Endodermal cell (in vitro differentiated cells): ENCODE measurements around the gene CERKL. TPM values are rescaled to one million over a fixed set of nuclear protein-coding genes. Genes with fewer than 3 reads are reported as not detected.

Experiments
- DNase-seq: peaks from one replicate; pipeline ENCODE4 v3.0.0-alpha.2; 2017
- H3K27ac ChIP-seq: 2 replicates; pipeline ENCODE4 v1.5.1; 2013; ENCODE audit warnings: mild to moderate bottlenecking, low read depth, low read length, moderate library complexity
- H3K27me3 ChIP-seq: 2 replicates; pipeline ENCODE4 v1.6.1; 2013; ENCODE audit warnings: mild to moderate bottlenecking, low read length, moderate library complexity; ENCODE audit not compliant: insufficient read depth, control insufficient read depth, poor library complexity, severe bottlenecking
- H3K36me3 ChIP-seq: 2 replicates; pipeline ENCODE4 v1.7.0; 2013; ENCODE audit warnings: mild to moderate bottlenecking, low read length, moderate library complexity; ENCODE audit not compliant: control insufficient read depth, insufficient read depth
- H3K4me1 ChIP-seq: one replicate; pipeline ENCODE4 v1.7.0; 2013; ENCODE audit warnings: low read length; ENCODE audit not compliant: control insufficient read depth, insufficient read depth
- H3K4me3 ChIP-seq: 2 replicates; pipeline ENCODE4 v1.5.1; 2013; ENCODE audit warnings: mild to moderate bottlenecking, low read length, moderate library complexity
- H3K9ac ChIP-seq: 2 replicates; pipeline ENCODE4 v1.6.1; 2013; ENCODE audit warnings: mild to moderate bottlenecking, low read length, moderate library complexity; ENCODE audit not compliant: poor library complexity, severe bottlenecking; ENCODE audit errors: extremely low read depth
- H3K9me3 ChIP-seq: 2 replicates; pipeline ENCODE4 v1.6.1; 2013; ENCODE audit warnings: mild to moderate bottlenecking, low read length, moderate library complexity; ENCODE audit not compliant: control insufficient read depth
- H3K27ac Mint-ChIP-seq: 2 replicates; pipeline ENCODE4 v1.8.0; 2020; ENCODE audit warnings: mixed read lengths
- H3K27me3 Mint-ChIP-seq: 2 replicates; pipeline ENCODE4 v1.8.0; 2021; ENCODE audit warnings: mild to moderate bottlenecking, mixed read lengths; ENCODE audit not compliant: insufficient read depth
- H3K36me3 Mint-ChIP-seq: 2 replicates; pipeline ENCODE4 v1.8.0; 2020; ENCODE audit warnings: low read depth, mixed read lengths
- H3K4me1 Mint-ChIP-seq: 2 replicates; pipeline ENCODE4 v1.8.0; 2020; ENCODE audit warnings: mixed read lengths
- H3K4me3 Mint-ChIP-seq: 2 replicates; pipeline ENCODE4 v1.8.0; 2020; ENCODE audit warnings: mild to moderate bottlenecking, moderate library complexity, mixed read lengths
- H3K9me3 Mint-ChIP-seq: 2 replicates; pipeline ENCODE4 v1.8.0; 2020; ENCODE audit warnings: mild to moderate bottlenecking, mixed read lengths
- WGBS, 2 experiments: methylation state at CpG; one replicate each; pipeline versions ENCODE4 v1.1.5 to v1.1.7; 2013; ENCODE audit warnings: missing lambda C conversion rate in 2 of 2, mixed read lengths in 1 of 2; ENCODE audit not compliant: insufficient coverage in 1 of 2, insufficient read length in 1 of 2; 5-methylcytosine and 5-hydroxymethylcytosine counted together
- total RNA-seq, 2 donors: library from RNA; stranded (reverse); fragmentation: NEBNext Ultra II Directional in 1 of 2; extraction: Animal tissue kit (Norgen Biotek cat#: 25700) in 1 of 2; gene quantifications; 2 replicates in 1 of 2; 3 replicates in 1 of 2; pipeline ENCODE4 v1.2.1, GENCODE V29; 2021
- TF ChIP-seq, protein P1 (sequence below): fragments of 200-600 bp; sonication (generic); conservative IDR thresholded peaks from 2 replicates; pipeline ENCODE4 v1.5.0; 2021; ENCODE audit warnings: antibody characterized with exemption, mild to moderate bottlenecking

The CERKL gene
- total RNA-seq, 2 donors from 2014 or later, result 0.20 to 0.31 TPM

DNA sequence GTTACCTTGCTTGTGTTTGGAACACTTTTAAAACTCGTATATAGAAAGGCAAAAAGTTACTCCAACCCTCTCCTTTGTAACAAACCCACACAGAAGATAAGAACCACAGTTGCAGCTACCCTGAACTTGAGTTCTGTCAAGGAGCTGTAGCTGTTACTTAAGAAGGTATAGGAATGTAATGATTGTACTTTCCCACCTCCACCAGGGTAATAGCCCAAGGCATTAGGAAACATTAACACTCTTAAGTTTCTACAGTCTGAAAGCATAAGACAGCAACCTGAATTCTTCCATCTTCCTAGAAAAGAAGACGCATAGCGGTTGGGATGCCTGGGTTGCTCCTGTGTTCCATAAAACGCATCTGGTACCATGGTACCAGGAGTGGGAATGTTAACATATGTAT lies 156.7 kb downstream of the CERKL start:
- no peak for DNase-seq
- TF ChIP-seq, protein P1, sequence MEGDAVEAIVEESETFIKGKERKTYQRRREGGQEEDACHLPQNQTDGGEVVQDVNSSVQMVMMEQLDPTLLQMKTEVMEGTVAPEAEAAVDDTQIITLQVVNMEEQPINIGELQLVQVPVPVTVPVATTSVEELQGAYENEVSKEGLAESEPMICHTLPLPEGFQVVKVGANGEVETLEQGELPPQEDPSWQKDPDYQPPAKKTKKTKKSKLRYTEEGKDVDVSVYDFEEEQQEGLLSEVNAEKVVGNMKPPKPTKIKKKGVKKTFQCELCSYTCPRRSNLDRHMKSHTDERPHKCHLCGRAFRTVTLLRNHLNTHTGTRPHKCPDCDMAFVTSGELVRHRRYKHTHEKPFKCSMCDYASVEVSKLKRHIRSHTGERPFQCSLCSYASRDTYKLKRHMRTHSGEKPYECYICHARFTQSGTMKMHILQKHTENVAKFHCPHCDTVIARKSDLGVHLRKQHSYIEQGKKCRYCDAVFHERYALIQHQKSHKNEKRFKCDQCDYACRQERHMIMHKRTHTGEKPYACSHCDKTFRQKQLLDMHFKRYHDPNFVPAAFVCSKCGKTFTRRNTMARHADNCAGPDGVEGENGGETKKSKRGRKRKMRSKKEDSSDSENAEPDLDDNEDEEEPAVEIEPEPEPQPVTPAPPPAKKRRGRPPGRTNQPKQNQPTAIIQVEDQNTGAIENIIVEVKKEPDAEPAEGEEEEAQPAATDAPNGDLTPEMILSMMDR, result no peak
- no peaks in the 10 kb centered on the region for H3K27me3 Mint-ChIP-seq
- no peaks in the 10 kb centered on the region for H3K27me3 ChIP-seq
- no peak overlapping the region for H3K4me3 Mint-ChIP-seq
- H3K4me3 ChIP-seq, result no peak overlapping the region
- H3K36me3 ChIP-seq, result no peaks in the 10 kb centered on the region
- H3K9ac ChIP-seq, result no peak overlapping the region
- no peaks in the 10 kb centered on the region for H3K36me3 Mint-ChIP-seq
- WGBS, 2 experiments, result 90 to 94% methylated on average over 2 to 4 of the region's 4 CpGs
- H3K27ac Mint-ChIP-seq, result no peak overlapping the region
- no peaks in the 10 kb centered on the region for H3K9me3 Mint-ChIP-seq
- peaks cover 2% of the 10 kb centered on the region for H3K4me1 Mint-ChIP-seq
- no peaks in the 10 kb centered on the region for H3K4me1 ChIP-seq
- H3K9me3 ChIP-seq, result no peaks in the 10 kb centered on the region
- H3K27ac ChIP-seq, result no peak overlapping the region

DNA sequence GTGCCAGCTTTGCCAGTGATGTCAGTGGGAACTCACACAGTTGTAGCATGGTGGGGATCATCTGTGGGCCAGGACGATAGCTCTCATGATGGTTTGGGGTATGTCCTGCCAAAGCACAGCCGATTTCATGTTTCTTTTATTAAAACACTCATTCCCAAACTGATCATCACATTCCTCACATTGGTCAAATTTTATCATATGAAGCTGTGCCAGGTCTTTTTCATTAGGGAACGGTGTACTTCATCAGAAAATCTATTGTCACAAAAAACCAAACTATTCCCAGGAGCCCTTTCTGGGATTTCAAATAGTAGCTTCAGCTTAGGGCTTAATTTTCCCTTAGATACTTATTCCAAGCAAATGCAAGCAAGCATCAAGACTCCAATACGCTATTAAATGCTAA lies 157.7 kb downstream of the CERKL start:
- H3K27ac Mint-ChIP-seq, result no peak overlapping the region
- TF ChIP-seq, protein P1, result no peak
- H3K4me3 Mint-ChIP-seq, result no peak overlapping the region
- Histone ChIP-seq H3K9me3 (no peaks in the 10 kb centered on the region), H3K27me3 (no peaks in the 10 kb centered on the region), H3K27ac (no peak overlapping the region), H3K36me3 (no peaks in the 10 kb centered on the region), H3K4me1 (no peaks in the 10 kb centered on the region), H3K9ac (no peak overlapping the region), H3K4me3 (no peak overlapping the region)
- no peaks in the 10 kb centered on the region for H3K27me3 Mint-ChIP-seq
- H3K4me1 Mint-ChIP-seq, result peaks cover 2% of the 10 kb centered on the region
- DNase-seq, result no peak
- no peaks in the 10 kb centered on the region for H3K9me3 Mint-ChIP-seq
- 93 to 100% methylated on average over 3 to 4 of the region's 4 CpGs for WGBS, 2 experiments
- no peaks in the 10 kb centered on the region for H3K36me3 Mint-ChIP-seq

Other genes starting within 250 kb of the CERKL start
- gene ITGA4, start 199.7 kb downstream of the CERKL start, total RNA-seq, result 1 to 10 TPM; 1.3 to 2.4 TPM
- gene NEUROD1, start 23.4 kb upstream of the CERKL start, total RNA-seq, result not detected
- 10 to 100 TPM; 28.9 to 30.4 TPM for gene ITPRID2, start 234.6 kb upstream of the CERKL start, total RNA-seq